Endothelial cell of umbilical vein (primary cell): ENCODE results near the gene KLHL26. TPM values are rescaled to one million over a fixed set of nuclear protein-coding genes. Genes with fewer than 3 reads are reported as not detected.

Source experiments
- BruUV-seq: library from RNA; stranded (reverse); fragments of 400-500 nt; replicated peaks from 2 replicates; lab custom pipeline; 2021; lab: Mats Ljungman, UMichigan
- CTCF ChIA-PET: fragments of 300-600, 350-600 bp; sonication (Branson Sonifier 250); formaldehyde crosslinking; loops from one replicate; lab custom pipeline; 2021; ENCODE audit warnings: antibody characterized with exemption, inconsistent platforms; lab: Charles Lee
- POLR2A ChIA-PET: fragments of 300-600, 350-600 bp; sonication (Branson Sonifier 250); formaldehyde crosslinking; loops from one replicate; lab custom pipeline; 2021; ENCODE audit warnings: antibody characterized with exemption, inconsistent platforms; lab: Charles Lee
- DNase-seq: peaks from one replicate; pipeline ENCODE4 v3.0.0-alpha.2; 2011; ENCODE audit warnings: low read depth, low spot score
- FAIRE-seq: peaks from 2 replicates; lab custom pipeline; 2011; peaks lifted over from hg19 to GRCh38; lab: Jason Lieb, UNC
- H2AFZ ChIP-seq: 2 replicates; pipeline ENCODE4 v1.6.0; 2012; ENCODE audit warnings: low read depth, low read length, control low read depth, inconsistent platforms
- H3K27ac ChIP-seq: 2 replicates; pipeline ENCODE4 v1.5.1; 2011; ENCODE audit warnings: low read depth, mild to moderate bottlenecking, control low read depth, low read length, moderate library complexity; ENCODE audit not compliant: insufficient read depth
- H3K27me3 ChIP-seq, 2 experiments: 2 replicates each; pipeline versions ENCODE4 v1.6.0 to v1.6.1; 2011; ENCODE audit warnings: low read length in 2 of 2, mixed read lengths in 1 of 2; ENCODE audit not compliant: control insufficient read depth in 2 of 2, insufficient read depth in 2 of 2
- H3K36me3 ChIP-seq, 2 experiments: 2 replicates in 1 of 2; 3 replicates in 1 of 2; pipeline ENCODE4 v1.5.1; 2011; ENCODE audit warnings: low read length in 2 of 2, mild to moderate bottlenecking in 1 of 2, moderate library complexity in 1 of 2; ENCODE audit not compliant: control insufficient read depth in 2 of 2, insufficient read depth in 2 of 2; ENCODE audit errors: extremely low read depth in 1 of 2
- H3K4me1 ChIP-seq: 3 replicates; pipeline ENCODE4 v1.5.1; 2011; ENCODE audit warnings: mild to moderate bottlenecking, low read length; ENCODE audit not compliant: control insufficient read depth, insufficient read depth; ENCODE audit errors: extremely low read depth
- H3K4me2 ChIP-seq: 2 replicates; pipeline ENCODE4 v1.6.1; 2011; ENCODE audit warnings: low read length, control low read depth, mixed read lengths; ENCODE audit not compliant: insufficient read depth
- H3K4me3 ChIP-seq, 3 experiments: fragments of 200-600 bp in 1 of 3; sonication (generic), shearing (Covaris generic) in 1 of 3; replicated peaks in 1 of 3; 2 replicates each; pipeline ENCODE4 v1.5.1; 2011 to 2016; ENCODE audit warnings: control low read depth in 3 of 3, low read length in 3 of 3, mild to moderate bottlenecking in 2 of 3, inconsistent platforms in 1 of 3, low read depth in 1 of 3, moderate library complexity in 1 of 3; ENCODE audit not compliant: insufficient read depth in 1 of 3
- H3K79me2 ChIP-seq: 2 replicates; pipeline ENCODE4 v1.6.0; 2012; ENCODE audit warnings: low read length, inconsistent platforms; ENCODE audit not compliant: control insufficient read depth, insufficient read depth
- H3K9ac ChIP-seq: replicated peaks from 2 replicates; pipeline ENCODE3; 2011; ENCODE audit warnings: low read length, control low read depth; ENCODE audit not compliant: insufficient read depth; ENCODE audit errors: extremely low read depth
- H3K9me1 ChIP-seq: replicated peaks from 3 replicates; pipeline ENCODE4 v1.6.0; 2011; ENCODE audit warnings: mild to moderate bottlenecking, low read length; ENCODE audit not compliant: control insufficient read depth, insufficient read depth; ENCODE audit errors: extremely low read depth
- H3K9me3 ChIP-seq: replicated peaks from 2 replicates; pipeline ENCODE4 v1.5.1; 2012; ENCODE audit warnings: low read length, inconsistent platforms; ENCODE audit not compliant: control insufficient read depth, insufficient read depth
- H4K20me1 ChIP-seq: replicated peaks from 2 replicates; pipeline ENCODE3; 2011; ENCODE audit warnings: mild to moderate bottlenecking, low read length; ENCODE audit not compliant: control insufficient read depth, insufficient read depth; ENCODE audit errors: extremely low read depth
- CTCF ChIP-seq, 2 donors: IDR thresholded peaks; 1 replicate in 1 of 2; 2 replicates in 1 of 2; pipeline ENCODE4 v1.5.1; 2011; ENCODE audit warnings: low read length in 2 of 2, mild to moderate bottlenecking in 2 of 2, moderate library complexity in 2 of 2, control low read depth in 1 of 2, inconsistent platforms in 1 of 2, low read depth in 1 of 2; ENCODE audit not compliant: insufficient read depth in 1 of 2; ENCODE audit errors: extremely low read depth in 1 of 2
- EZH2 ChIP-seq: IDR thresholded peaks from 2 replicates; pipeline ENCODE4 v1.6.1; 2012; ENCODE audit warnings: borderline replicate concordance, low read depth, mild to moderate bottlenecking, moderate library complexity, low read length, inconsistent platforms; ENCODE audit not compliant: severe bottlenecking
- FOS ChIP-seq: IDR thresholded peaks from 2 replicates; pipeline ENCODE4 v1.6.1; 2011; ENCODE audit warnings: mild to moderate bottlenecking, low read length, moderate library complexity, borderline replicate concordance; ENCODE audit not compliant: insufficient read depth
- GATA2 ChIP-seq: IDR thresholded peaks from 2 replicates; pipeline ENCODE4 v1.7.0; 2011; ENCODE audit warnings: low read depth, mild to moderate bottlenecking, moderate library complexity, mixed read lengths, low read length; ENCODE audit not compliant: insufficient read length, insufficient read depth
- JUN ChIP-seq: IDR thresholded peaks from 2 replicates; pipeline ENCODE4 v1.6.1; 2011; ENCODE audit warnings: borderline replicate concordance, low read depth; ENCODE audit not compliant: insufficient read length, insufficient read depth
- MAX ChIP-seq: IDR thresholded peaks from 2 replicates; pipeline ENCODE4 v1.6.1; 2011; ENCODE audit not compliant: insufficient read depth, insufficient read length
- MYC ChIP-seq: IDR thresholded peaks from one replicate; pipeline ENCODE4 v1.6.1; 2011; ENCODE audit warnings: mild to moderate bottlenecking, low read depth, low read length
- POLR2A ChIP-seq: IDR thresholded peaks from 2 replicates; pipeline ENCODE4 v1.6.1; 2012; ENCODE audit warnings: low read depth, mild to moderate bottlenecking, control low read depth, low read length
- POLR2AphosphoS5 ChIP-seq: IDR thresholded peaks from 2 replicates; pipeline ENCODE4 v1.6.1; 2012; ENCODE audit warnings: low read depth, mild to moderate bottlenecking, control low read depth, low read length, moderate library complexity; ENCODE audit not compliant: insufficient read depth
- dilution Hi-C: fragments of 300-500 bp; cut with MboI; formaldehyde crosslinking; loops from one replicate; pipeline ENCODE4 v1.15.0; 2019; ENCODE audit warnings: low sequenced_read_pairs; ENCODE audit not compliant: extremely low pct_ligation_motif_present
- intact Hi-C: fragments of 100-400 bp; cut with micrococcal nuclease; formaldehyde crosslinking; loops from one replicate; pipeline ENCODE4 v1.10.0; 2022
- polyA plus RNA-seq, 4 experiments: library from polyadenylated mRNA; depleted of rRNA in 3 of 4; stranded (reverse) in 3 of 4; unstranded in 1 of 4; fragments of >200 nt; gene quantifications; 2 replicates each; pipeline versions ENCODE4 v1.2.1 to v1.2.3, GENCODE V29; 2011 to 2012; ENCODE audit warnings: missing spikeins in 1 of 4
- total RNA-seq: library from RNA; stranded (reverse); gene quantifications from 2 replicates; pipeline ENCODE4 v1.2.3, GENCODE V29; 2021

The KLHL26 gene
- total and polyA plus RNA-seq, 2 donors (not counting 3 experiments of a cell fraction or from before 2014, with no cell fraction given): 2.4 to 6.2 TPM

- POLR2A ChIA-PET: no interaction called here
- Histone ChIP-seq H3K79me2 (no peaks in the 10 kb centered on the region), H4K20me1 (no peaks in the 10 kb centered on the region), H3K9me1 (no peaks in the 10 kb centered on the region), H3K9ac (no peak overlapping the region), H3K27me3 (no peaks in the 10 kb centered on the region), H3K36me3 (no peaks in the 10 kb centered on the region), H3K4me2 (no peak overlapping the region), H3K4me3 (no peak overlapping the region), H3K27ac (no peak overlapping the region), H3K4me1 (peaks cover 17% of the 10 kb centered on the region), H2AFZ (no peak overlapping the region), H3K9me3 (no peaks in the 10 kb centered on the region)
- no TSS peak for BruUV-seq
- no peak for FAIRE-seq
- TF ChIP-seq FOS (no peak), CTCF (IDR thresholded peaks at IDR 0.05; ENCODE audit: extremely low read depth in 1 of 2, insufficient read depth in 1 of 2, low read depth in 1 of 2, low read length in 2 of 2) (no peak), JUN (no peak), POLR2AphosphoS5 (no peak), POLR2A (no peak), MYC (no peak), MAX (no peak), EZH2 (no peak), GATA2 (no peak)
- DNase-seq: no peak
- CTCF ChIA-PET: interaction anchor here (0.8 to 1.0 kb wide), 5 partner anchors 22 to 223 kb away, joined by 3 to 5 read pairs (median 3); no protein-coding TSS in a partner anchor
- dilution Hi-C loops: no loop called here
- intact Hi-C loops: loop anchor here (1.0 to 5.0 kb wide), 3 partner anchors 80 to 222 kb away; no protein-coding TSS in a partner anchor
Measured at GRCh38 chr19:18674616-18675015, 37.8 kb downstream of the KLHL26 start.
